Germinal center (tissue), 1 donor: ENCODE measurements around the gene CD8B.
A peak's percentile ranks its signal among the peaks of the same experiment; 100 is the strongest.

Experiments
- DNase-seq: peaks from one replicate; pipeline ENCODE4 v3.0.0; 2012; ENCODE audit warnings: mixed read lengths, low spot score

The CD8B gene

DNA sequence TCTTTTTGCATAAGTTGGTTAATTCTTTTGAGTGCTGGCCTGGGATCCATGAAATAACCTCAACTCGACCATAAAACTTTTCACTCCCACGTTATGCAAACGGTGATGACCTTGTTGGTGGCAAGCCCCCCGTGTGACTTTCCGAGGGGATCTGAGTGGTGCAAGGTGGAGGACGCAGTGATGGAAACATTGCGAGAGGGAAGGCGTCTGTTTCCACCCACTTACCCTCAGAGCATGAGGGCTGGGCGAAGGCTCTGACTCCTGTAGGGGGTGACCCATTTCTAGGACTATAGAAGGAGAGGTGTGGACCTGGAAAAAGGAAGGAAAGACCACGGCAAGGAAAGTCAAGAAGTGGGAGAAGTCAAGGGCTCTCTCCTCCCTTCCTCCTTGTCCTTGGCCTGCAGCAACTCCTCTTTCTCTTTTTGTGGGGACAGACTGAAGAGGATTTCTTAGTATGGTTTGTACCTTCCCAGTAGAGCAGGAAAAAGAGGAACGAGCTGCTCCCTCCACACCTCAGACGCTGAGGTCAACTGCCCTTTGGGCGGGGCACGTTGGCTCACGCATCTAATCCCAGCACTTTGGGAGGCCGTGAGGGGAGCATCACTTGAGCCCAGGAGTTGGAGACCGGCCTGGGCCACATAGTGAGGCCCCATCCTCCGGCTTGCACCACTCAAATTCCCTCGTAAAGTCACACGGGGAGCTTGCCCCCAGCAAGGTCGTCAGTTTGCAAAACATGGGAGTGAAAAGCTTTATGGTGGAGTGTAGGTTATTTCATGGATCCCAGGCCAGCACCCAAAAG lies 55.4 kb downstream of the CD8B start:
- DNase-seq: no peak

DNA sequence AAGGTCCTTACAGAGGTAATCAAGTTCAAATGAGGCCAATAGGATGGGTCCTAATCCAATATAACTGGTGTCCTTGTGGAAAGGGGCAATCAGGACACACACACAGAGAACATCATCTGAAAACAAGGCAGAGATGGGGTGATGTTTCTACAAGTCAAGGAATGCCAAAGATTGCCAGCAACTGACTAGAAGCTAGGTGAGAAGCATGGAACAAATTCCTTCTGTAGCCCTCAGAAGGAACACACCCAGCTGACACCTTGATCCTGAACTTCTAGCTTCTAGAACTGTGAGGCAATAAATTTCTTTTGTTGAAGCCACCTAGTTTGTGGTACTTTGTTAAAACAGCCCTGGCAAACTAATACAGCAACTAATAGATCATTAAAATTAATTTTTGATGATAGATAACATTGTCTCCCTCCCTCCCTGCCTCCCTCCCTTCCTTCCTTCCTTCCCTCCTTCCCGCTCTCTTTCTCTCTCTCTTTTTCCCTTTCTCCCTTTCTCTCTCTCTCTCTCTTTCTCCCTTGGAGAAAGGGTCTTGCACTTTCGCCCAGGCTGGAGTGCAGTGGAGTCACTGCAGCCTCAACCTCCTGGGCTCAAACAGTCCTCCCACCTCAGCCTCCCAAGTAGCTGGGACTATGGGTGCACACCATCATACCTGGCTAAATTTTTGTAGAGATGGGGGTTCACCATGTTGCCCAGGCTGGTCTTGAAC lies 60.7 kb downstream of the CD8B start:
- DNase-seq: no peak

DNA sequence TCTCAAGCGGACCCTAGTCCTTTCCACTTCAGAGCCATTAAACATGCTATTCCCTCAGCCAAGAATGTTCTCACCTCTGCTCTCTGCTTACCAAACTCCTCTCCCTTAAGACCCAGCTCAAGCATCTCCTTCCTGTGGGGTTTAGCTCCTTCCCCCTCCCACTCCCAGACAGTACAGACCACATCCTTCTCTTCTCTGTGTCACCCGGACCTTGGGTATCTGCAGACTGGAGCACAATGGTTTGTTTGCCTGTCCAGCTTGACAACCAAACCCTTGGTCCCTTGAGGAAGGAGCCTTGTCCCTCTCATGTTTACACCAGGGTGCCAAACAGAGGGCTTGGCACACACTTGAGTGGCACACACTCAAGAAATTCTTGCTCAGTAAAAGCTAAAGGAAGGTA lies 66.8 kb downstream of the CD8B start:
- no peak for DNase-seq

DNA sequence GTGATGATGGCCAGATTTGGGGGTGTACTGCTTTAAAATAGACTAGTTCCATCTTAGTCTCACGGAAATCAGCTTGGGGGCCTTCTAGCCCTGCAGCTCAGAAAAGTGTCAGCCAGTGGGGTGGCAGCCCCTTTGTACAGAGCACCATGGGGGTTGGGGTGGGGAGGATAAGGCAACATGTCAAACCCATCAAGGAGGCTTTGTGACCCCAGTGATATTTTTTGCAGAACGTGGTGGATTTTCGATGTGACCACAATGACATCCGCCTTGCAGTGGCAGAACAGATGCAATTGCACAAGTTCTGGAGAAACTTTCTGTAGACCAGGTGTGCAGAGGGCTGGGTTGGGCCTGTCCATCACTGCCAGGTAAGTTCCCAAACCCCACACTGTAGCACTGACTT lies 67.9 kb downstream of the CD8B start:
- no peak for DNase-seq

DNA sequence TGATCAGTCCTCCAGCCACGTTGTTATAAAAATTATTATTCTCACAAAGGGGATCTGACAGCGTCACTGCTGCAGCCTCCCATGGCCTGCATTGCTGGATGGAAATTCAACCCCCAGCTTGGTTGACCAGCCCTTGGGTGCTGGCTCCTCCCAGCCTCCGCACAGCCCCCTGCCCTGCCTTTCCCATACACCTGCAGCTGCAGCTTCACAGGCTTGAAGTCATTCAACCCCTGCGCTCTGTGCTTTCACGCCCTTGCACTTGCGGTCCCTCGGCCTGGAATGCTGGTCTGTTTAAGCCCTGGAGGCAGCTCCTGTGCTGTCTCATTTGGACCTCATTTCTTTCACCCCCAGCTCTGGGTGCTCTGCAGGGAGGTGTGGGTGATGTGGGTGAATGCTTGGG lies 70.1 kb downstream of the CD8B start:
- no peak for DNase-seq

DNA sequence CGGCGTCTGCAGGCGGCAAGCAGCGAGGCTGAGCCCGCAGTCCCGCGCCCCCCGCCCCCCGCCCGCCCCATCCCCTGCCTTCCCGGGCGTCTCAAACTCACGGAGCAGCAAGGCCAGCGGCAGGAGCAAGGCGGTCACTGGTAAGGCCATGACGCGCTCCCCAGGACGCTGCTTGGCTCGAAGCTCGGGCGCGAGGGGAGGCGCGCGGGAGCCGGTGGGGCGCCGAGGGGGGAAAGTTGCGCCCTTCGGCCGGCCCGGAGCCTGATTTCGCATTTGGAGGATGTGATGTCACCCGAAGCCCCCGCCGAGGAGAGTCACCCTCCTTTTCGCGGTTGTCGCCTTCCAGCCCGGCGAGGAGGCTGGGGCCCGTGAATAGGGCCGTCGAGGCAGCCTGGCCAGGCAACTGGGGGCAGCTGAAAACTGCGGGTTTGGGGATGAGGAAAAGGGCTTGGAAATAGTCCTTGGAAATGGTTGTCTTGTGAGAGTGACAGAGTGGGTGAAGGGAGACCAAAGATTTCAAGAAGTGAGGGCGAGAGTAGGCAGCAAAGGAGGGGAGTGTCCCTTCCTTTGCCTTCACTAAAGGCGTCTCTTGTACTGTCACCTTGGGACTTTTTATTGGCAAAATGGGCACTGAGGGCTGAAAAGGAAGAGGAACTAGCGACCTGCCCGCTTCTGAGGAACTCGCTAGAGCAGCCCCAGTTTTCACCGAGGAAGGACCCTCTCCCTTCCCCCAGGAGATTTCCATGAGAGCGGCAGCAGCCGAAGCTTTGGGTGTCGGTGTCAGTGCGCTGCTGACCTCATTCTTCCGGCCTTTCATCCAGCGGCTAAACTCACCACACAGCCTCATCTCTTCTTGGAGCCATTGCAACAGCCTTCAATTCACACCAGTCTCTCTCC lies 70.8 kb downstream of the CD8B start, which contains the start of gene CD8A:
TSS of gene CD8A (minus strand) at position 238 of the 897 bp plus-strand sequence. CDS start at position 150, 88 bp downstream.
- peak; percentile 34 for DNase-seq

DNA sequence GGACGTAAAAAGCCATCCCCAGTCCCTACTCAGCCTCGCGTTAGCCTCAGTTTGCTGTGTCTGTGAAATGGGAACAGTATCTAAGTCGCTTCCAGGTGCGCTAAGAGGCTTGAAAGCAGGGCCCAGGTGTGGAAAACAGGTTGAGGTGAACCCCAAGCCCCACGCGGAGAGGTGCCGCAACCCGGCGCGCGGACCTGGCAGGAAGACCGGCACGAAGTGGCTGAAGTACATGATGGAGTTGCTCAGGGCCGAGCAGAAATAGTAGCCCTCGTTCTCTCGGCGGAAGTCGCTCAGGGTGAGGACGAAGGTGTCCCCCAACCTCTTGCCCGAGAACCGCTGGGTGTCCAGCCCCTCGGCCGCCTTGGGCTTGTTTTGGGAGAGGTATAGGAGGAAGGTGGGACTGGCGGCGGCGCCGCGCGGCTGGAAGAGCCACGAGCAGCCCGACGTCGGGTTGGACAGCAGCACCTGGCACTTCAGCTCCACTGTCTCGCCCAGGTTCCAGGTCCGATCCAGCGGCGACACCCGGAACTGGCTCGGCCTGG lies 71.5 kb downstream of the CD8B start:
- DNase-seq: no peak

DNA sequence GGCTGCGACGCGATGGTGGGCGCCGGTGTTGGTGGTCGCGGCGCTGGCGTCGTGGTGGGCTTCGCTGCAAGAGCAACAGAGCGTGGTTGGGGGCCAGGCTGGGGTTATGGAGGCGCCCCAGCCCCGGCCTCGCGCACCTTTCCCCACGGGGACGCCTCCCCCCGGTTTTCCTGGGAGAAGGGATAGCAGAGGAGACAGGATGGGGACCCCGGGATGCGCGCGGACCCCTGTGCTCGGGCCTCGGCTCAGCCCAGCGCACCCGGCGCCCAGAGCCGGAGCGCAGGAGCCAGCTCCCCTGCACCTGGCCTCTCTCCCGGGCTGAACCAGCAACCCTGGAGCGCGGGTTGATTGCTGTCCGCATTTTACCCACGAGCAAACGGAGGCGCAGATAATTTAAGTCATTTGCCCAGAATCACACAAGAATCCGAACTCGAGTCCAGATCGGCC lies 72.0 kb downstream of the CD8B start:
- no peak for DNase-seq

DNA sequence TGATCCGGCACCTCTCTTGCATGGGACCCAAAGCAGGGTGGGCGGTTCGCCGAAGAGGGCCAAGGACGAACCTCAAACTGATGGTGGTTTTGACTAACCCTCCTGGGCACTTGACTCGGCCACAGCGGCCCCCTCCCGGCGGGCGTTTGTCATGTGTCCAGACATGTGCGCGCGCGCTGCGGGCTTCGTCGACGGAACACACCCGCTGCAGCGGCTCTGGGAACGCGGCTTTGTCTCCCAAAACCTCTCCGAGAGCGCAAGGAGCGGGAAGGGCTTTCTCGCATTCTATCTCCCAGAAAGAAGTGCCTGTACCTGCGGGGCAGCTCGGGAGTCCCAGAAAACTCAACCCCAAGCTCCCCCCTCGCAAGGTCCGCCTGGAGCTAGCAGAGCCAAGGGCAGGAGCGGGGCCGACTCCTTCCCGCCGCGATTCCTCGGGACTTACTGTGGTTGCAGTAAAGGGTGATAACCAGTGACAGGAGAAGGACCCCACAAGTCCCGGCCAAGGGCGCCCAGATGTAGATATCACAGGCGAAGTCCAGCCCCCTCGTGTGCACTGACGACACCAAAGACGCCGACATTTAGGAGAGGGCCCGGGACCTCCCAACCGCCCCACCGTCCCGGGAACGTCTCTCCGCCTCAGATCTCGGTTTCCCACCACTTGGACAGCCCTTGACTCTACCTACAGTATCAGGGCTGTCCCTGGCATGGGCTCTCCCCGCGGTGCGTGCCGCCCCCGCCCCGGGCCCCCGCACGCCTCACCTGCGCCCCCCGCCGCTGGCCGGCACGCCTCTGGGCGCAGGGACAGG lies 72.6 kb downstream of the CD8B start:
- DNase-seq: no peak

DNA sequence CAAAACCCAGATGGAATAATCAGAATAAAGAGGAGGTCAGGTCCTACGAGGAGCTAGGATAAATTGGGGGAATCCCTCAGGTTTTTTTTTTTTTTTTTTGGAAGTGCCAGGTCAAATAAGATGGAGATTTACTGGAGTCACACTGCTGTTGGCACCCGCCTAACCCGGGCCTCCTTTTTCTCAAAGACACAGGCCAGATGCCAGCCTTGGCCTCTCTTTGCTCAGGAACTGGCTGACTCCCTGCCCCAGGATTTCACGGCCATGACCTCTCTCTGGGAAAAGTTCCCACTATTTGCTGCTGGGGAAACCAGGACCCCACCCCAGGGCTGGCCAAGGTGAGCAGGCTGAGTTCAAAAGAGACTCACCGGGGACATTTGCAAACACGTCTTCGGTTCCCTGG lies 73.5 kb downstream of the CD8B start:
- DNase-seq: no peak

DNA sequence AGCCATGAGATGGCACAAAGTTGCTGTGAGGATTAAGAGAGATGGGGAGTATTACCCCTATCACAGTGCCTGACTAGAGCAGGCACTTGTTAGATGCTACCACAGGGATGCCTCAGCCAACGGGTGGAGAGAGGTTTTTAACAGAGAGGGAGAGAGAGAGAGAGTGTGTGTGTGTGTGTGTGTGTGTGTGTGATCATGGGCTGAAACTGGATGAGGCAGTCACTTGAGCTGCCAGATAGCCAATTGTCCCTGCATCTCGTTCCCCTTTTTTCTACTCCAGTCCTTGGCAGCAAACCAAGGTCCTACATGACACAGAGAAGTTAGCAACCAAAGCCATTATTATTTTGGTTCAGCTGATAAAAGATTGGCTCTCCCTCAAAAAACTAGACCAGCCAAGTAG lies 74.0 kb downstream of the CD8B start:
- no peak for DNase-seq

DNA sequence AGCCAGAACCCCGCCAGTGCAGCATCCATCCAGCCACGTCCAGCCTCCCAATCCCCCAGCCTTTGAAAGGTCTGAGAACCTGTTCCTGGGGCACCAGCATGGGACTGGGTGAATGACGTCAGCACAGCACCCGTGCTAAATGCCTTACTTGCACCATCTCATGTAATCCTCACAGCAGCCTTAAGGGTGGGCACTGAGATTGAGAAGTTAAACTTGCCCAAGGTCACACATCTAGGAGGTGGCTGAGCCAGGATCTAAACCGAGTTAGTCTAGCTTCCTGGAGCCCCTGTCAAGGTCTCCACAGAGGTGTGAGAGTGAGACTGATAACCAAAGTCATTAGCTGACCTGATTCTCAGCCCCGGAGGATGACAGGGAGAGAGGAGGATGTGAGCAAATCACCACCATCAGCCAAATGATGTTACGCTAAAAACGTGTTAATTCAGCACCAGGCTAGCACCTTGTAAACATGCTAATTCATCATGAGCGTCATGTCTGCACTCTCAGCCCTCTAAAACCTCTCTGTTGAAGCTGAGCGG lies 75.6 kb downstream of the CD8B start:
- DNase-seq: no peak

DNA sequence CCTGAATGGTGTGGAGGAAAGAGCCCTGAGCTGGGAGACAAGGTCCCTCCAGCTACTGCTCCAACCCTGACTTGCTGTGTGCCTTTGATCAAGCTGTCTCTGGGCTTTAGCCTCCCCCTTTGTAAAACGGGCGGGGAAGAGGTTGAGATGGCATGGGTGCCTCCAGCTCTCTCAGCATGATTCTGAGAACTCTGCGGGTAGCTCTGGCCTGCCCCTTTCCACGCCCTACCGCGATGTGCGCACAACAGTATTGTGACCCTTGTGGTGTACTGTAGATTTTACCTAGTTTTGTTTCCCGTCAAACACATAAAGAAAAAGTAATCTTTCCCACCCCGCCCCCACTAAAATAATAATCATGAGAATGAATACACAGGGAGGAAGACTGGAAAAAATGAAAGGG lies 76.2 kb downstream of the CD8B start:
- no peak for DNase-seq

DNA sequence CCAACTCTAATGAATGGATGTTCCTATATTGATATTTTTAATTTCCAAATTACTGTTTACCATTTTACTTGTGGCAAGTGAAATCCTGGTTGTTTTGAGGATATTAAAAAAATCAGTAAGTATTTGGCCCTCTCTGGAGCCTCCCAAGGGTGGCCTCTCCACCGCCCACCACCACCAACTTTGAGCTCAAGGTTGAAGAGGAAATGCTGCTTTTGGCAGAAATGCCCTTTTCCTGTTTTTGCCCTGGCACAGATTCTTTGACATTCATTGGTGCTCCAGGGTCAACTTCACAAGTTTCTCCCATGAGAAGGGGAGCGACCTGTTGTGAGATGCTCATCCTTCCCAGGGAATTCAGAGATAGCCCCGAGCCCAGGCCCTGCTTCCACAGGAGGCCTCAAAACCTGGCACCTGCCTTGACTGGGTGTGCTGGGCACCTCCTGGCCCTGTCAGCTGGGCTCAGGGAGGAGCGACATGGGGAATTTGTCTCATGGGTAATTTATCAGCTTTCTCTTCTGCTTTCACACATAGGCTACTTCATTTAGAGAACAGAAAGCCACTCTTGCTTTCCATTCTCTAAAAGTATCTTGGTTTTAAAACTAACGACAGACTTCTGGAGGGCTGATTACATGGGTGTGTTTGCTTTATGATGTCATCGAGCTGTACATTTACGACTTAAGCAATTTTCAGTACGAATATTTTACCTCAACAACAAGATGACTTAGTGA lies 77.9 kb downstream of the CD8B start:
- DNase-seq: peak; percentile 63

DNA sequence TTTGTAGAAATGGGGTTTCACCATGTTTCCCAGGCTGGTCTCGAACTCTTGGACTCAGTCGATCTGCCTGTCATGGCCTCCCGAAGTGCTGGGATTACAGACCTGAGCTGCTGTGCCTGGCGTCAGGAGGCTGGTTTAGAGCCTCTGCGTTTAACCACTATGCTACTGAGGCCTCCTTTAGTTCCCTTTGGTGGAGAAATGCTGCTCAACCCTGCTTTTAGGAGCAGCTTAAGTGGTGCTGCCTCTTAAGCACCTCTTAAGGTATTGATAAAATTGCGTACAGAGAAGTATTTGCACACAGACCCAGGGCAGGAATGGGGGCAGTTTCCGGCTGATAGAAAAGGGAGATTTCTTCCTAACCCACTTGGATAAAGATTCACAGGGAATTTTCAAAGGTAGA lies 78.9 kb downstream of the CD8B start:
- DNase-seq: no peak

DNA sequence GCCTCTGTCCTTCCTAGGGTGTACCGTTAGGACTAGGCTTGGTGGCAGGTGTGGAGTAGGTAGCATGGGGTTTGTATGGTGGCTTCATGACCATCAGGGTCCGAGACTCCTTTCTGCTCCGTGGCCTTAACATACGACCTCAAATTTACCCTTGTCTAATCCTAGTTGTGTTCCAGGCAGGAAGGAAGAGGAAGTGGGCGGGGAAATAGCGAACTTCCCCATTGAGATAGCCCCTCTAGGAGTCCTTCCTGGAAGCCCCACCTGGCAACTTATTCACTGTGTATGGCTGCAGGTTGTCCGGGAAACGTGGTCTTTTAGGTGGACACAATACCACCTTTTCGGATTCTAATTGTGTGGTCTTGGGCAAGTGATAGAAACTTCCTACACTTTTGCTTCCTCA lies 80.3 kb downstream of the CD8B start:
- DNase-seq: no peak

DNA sequence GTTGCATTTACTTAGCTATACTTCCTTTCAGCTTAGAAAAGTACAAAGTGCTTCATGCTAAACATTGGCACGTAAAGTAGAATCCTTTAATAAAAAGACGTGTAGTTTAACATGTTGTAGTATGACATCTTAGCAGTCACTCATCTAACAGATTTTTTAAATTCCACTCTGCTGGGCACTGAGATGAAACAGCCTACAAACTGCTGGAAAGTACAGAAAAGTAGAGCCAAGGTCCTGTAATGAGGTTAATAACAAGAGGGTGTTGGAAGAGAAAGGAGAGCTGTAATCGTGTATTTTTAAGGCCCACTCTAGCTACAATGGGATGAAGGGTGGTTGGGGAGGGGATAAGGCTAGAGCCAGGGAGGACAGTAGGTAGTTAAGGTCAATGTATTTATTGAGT lies 81.7 kb downstream of the CD8B start:
- DNase-seq: no peak

DNA sequence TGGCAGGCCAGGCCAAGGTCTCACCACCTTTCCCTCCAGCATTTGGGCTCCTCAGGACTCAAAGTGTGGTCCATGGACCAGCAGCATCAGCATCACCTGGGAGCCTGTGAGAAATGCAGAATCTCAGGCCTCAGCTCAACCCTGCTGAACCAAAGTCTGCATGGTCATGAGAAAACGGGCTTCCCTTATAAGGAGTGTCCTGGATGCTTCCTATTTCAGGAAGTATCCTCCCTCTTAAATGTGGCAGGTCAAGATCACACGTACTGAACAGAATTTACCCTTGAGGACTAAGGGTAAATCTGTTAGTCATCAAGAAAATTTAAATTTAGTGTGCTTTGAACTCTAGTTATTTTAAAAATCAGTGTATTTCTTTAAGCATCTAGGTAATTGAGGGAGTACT lies 82.7 kb downstream of the CD8B start:
- no peak for DNase-seq

DNA sequence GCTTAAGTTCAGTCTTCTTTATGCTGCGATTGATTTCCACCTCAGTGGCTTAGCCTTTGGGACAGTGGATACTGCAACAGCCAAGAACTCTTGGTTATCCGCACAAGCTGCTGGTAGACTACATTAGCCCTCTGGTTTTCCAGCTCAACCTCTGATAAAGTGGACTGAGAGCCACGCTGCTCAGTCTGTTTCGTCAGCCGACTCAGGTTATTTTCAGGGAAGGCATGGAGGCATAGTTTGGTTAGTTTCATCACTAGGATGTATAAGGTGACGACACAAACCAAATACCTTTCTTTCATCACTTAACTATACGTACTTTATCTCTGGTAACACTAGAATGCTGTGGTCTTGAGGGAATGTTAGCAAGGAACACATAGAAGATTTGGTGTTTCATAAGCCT lies 85.2 kb downstream of the CD8B start:
- no peak for DNase-seq

DNA sequence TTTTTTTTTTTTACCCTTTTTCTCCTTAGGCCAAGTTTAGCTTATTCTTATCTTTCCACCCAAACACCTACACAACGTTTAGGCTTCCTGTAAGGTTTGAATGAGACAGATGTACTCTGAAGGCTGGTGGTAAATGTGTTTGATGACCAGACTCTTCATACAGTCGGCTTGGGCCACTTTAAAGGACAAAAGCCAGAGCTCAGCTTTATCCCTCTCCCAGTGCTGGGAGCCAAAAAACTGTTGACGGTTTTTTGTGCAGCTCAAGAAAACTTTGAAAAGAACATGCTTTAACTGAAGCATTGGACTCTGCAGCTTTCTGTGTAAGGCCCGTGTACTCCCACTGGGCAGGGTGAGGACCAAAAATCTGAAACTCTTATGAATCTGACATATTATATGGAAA lies 86.3 kb downstream of the CD8B start:
- no peak for DNase-seq
